ENCODE data around the gene KIF26B.

- no peak for TF ChIP-seq EP300 (IDR thresholded peaks at IDR 0.05)
- TF ChIP-seq, protein P1, sequence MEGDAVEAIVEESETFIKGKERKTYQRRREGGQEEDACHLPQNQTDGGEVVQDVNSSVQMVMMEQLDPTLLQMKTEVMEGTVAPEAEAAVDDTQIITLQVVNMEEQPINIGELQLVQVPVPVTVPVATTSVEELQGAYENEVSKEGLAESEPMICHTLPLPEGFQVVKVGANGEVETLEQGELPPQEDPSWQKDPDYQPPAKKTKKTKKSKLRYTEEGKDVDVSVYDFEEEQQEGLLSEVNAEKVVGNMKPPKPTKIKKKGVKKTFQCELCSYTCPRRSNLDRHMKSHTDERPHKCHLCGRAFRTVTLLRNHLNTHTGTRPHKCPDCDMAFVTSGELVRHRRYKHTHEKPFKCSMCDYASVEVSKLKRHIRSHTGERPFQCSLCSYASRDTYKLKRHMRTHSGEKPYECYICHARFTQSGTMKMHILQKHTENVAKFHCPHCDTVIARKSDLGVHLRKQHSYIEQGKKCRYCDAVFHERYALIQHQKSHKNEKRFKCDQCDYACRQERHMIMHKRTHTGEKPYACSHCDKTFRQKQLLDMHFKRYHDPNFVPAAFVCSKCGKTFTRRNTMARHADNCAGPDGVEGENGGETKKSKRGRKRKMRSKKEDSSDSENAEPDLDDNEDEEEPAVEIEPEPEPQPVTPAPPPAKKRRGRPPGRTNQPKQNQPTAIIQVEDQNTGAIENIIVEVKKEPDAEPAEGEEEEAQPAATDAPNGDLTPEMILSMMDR (IDR thresholded peaks at IDR 0.05) = no peak
Measured at GRCh38 chr1:245453541-245453940, 298.8 kb downstream of the KIF26B start.

All from stomach (tissue), 4 donors.